HepG2 (cell line): ENCODE measurements around the gene TGFBRAP1. TPM values are rescaled to one million over a fixed set of nuclear protein-coding genes. Genes with fewer than 3 reads are reported as not detected.

Source experiments
- ATAC-seq: fragments of 200-7000 bp; cut with Tn5 transposase; 3 replicates; pipeline ENCODE4 v1.9.1; 2020; ENCODE audit warnings: mild to moderate bottlenecking, moderate library complexity
- BruUV-seq: library from RNA; stranded (reverse); fragments of 400-500 nt; replicated peaks from 2 replicates; lab custom pipeline; 2021; lab: Mats Ljungman, UMichigan
- CTCF ChIA-PET: fragments of 300-600 bp; formaldehyde crosslinking; extraction: SDS; loops from one replicate; lab custom pipeline; 2021; ENCODE audit warnings: low total read pairs, inconsistent platforms, low intra/inter-chr PET ratio; lab: Yijun Ruan, JAX
- POLR2A ChIA-PET: fragments of 350-600 bp; sonication (Branson Sonifier 250); formaldehyde crosslinking; loops from one replicate; lab custom pipeline; 2020; ENCODE audit warnings: antibody characterized with exemption, inconsistent platforms; lab: Yijun Ruan, JAX
- DNase-seq: peaks from one replicate; pipeline ENCODE4 v3.0.0-alpha.2; 2015; ENCODE audit warnings: low spot score
- FAIRE-seq: peaks from 3 replicates; lab custom pipeline; 2011; peaks lifted over from hg19 to GRCh38; lab: Jason Lieb, UNC
- H2AFZ ChIP-seq: one replicate; pipeline ENCODE4 v1.6.1; 2011; ENCODE audit warnings: low read length, inconsistent platforms
- H3K27ac ChIP-seq: fragments of 300-600 bp; 3 replicates; pipeline ENCODE4 v1.8.0; 2011; ENCODE audit warnings: mixed run types, mild to moderate bottlenecking, mixed read lengths, low read length, inconsistent platforms; ENCODE audit not compliant: insufficient read depth; ENCODE audit errors: extremely low read length
- H3K27me3 ChIP-seq, 2 experiments: fragments of 200-600 bp in 1 of 2; 2 replicates in 1 of 2; 3 replicates in 1 of 2; pipeline versions ENCODE4 v1.6.0 to v1.8.0; 2011; ENCODE audit warnings: low read length in 2 of 2, mild to moderate bottlenecking in 2 of 2, moderate library complexity in 2 of 2, inconsistent platforms in 1 of 2; ENCODE audit not compliant: insufficient read depth in 2 of 2, control insufficient read depth in 1 of 2
- H3K36me3 ChIP-seq, 2 experiments: fragments of 200-600 bp in 1 of 2; replicated peaks in 1 of 2; 2 replicates in 1 of 2; 3 replicates in 1 of 2; pipeline versions ENCODE4 v1.5.1 to v1.8.0; 2011; ENCODE audit warnings: low read length in 2 of 2, inconsistent platforms in 1 of 2; ENCODE audit not compliant: insufficient read depth in 2 of 2, control insufficient read depth in 1 of 2
- H3K4me1 ChIP-seq: 2 replicates; pipeline ENCODE4 v1.5.1; 2012; ENCODE audit warnings: low read length, inconsistent platforms; ENCODE audit not compliant: insufficient read depth
- H3K4me2 ChIP-seq: 2 replicates; pipeline ENCODE4 v1.6.0; 2011; ENCODE audit warnings: low read depth, low read length, inconsistent platforms
- H3K4me3 ChIP-seq, 3 experiments: fragments of 200-600 bp in 1 of 3; sonication (generic), shearing (Covaris generic) in 1 of 3; replicated peaks in 1 of 3; 2 replicates each; pipeline ENCODE4 v1.5.1; 2011 to 2016; ENCODE audit warnings: low read length in 3 of 3, inconsistent platforms in 2 of 3, low read depth in 2 of 3, mild to moderate bottlenecking in 2 of 3, control low read depth in 1 of 3, mixed read lengths in 1 of 3; ENCODE audit not compliant: insufficient read depth in 1 of 3
- H3K79me2 ChIP-seq: one replicate; pipeline ENCODE4 v1.6.1; 2011; ENCODE audit warnings: low read length, inconsistent platforms; ENCODE audit not compliant: insufficient read depth
- H3K9ac ChIP-seq: 2 replicates; pipeline ENCODE4 v1.6.0; 2011; ENCODE audit warnings: mild to moderate bottlenecking, low read depth, low read length, inconsistent platforms; ENCODE audit not compliant: insufficient read depth
- H3K9me3 ChIP-seq: 2 replicates; pipeline ENCODE4 v1.5.1; 2012; ENCODE audit warnings: mild to moderate bottlenecking, low read length
- H4K20me1 ChIP-seq: 2 replicates; pipeline ENCODE4 v1.6.0; 2011; ENCODE audit warnings: inconsistent platforms, mild to moderate bottlenecking, low read length, moderate library complexity; ENCODE audit not compliant: insufficient read depth
- GTF2F1 ChIP-seq: fragments of 150-350 bp; IDR thresholded peaks from 2 replicates; pipeline ENCODE4 v1.6.1; 2014; ENCODE audit warnings: low read length
- KMT2A ChIP-seq: sonication (generic); formaldehyde crosslinking; IDR thresholded peaks from 2 replicates; pipeline ENCODE4 v1.4.0; 2020; ENCODE audit warnings: missing genetic modification reagents
- PHF8 ChIP-seq: sonication (generic); formaldehyde crosslinking; IDR thresholded peaks from 2 replicates; pipeline ENCODE4 v1.5.0; 2020; ENCODE audit warnings: missing genetic modification reagents
- RBM22 ChIP-seq: fragments of 200-400 bp; formaldehyde crosslinking; optimal IDR thresholded peaks from 2 replicates; pipeline ENCODE3; 2017; ENCODE audit warnings: mild to moderate bottlenecking, low read length, moderate library complexity
- STAT5B ChIP-seq: sonication (generic); formaldehyde crosslinking; IDR thresholded peaks from 2 replicates; pipeline ENCODE4 v1.4.0; 2020; ENCODE audit warnings: missing genetic modification reagents
- WGBS: methylation state at CpG from one replicate; pipeline ENCODE4 v1.1.6; 2017; ENCODE audit warnings: low lambda C conversion rate; 5-methylcytosine and 5-hydroxymethylcytosine counted together
- in situ Hi-C: cut with HindIII; loops from 2 replicates; pipeline ENCODE4 v1.10.0; 2017; ENCODE audit warnings: low pct_unique_long_range_greater_than_20kb; ENCODE audit not compliant: extremely low pct_ligation_motif_present
- intact Hi-C: fragments of 100-400 bp; cut with micrococcal nuclease; formaldehyde crosslinking; loops from one replicate; pipeline ENCODE4 v1.10.0; 2022; ENCODE audit not compliant: unreplicated experiment
- polyA plus RNA-seq, 8 experiments: library from polyadenylated mRNA; depleted of rRNA in 3 of 8; stranded (reverse) in 7 of 8; unstranded in 1 of 8; fragments of >200 nt; fragmentation: Illumina TruSeq in 4 of 8; extraction: Trizol in 4 of 8; gene quantifications; 2 replicates each; pipeline versions ENCODE4 v1.2.1 to v1.2.3, GENCODE V29; 2011 to 2016; ENCODE audit warnings: low read depth in 4 of 8, missing spikeins in 1 of 8, mixed read lengths in 1 of 8; ENCODE audit not compliant: insufficient read depth in 1 of 8
- total RNA-seq, 5 experiments: library from RNA; depleted of rRNA; stranded (reverse); fragments of >200 nt; fragmentation: Illumina TruSeq; extraction: Trizol; gene quantifications; 2 replicates each; pipeline ENCODE4 v1.2.3, GENCODE V29; 2016; ENCODE audit warnings: low read depth in 1 of 5
- TF ChIP-seq, protein P1 (sequence below): sonication (generic); formaldehyde crosslinking; IDR thresholded peaks from 2 replicates; pipeline ENCODE4 v1.9.0; 2021; ENCODE audit warnings: missing genetic modification reagents, mild to moderate bottlenecking, borderline replicate concordance
- TF ChIP-seq, protein P2 (sequence below): sonication (generic); formaldehyde crosslinking; IDR thresholded peaks from 2 replicates; pipeline ENCODE4 v1.4.0; 2020; ENCODE audit warnings: mild to moderate bottlenecking, missing genetic modification reagents
- TF ChIP-seq, protein P3 (sequence below): sonication (generic); formaldehyde crosslinking; IDR thresholded peaks from 2 replicates; pipeline ENCODE4 v1.8.1; 2023; ENCODE audit warnings: mild to moderate bottlenecking, missing genetic modification reagents

Gene TGFBRAP1
- total and polyA plus RNA-seq, 2 of the 13 experiments (the other 11 are each of a cell fraction or from before 2014, with no cell fraction given): 12.7 to 22.9 TPM

GRCh38 chr2:105298017-105298416 lies 31.5 kb downstream of the TGFBRAP1 start:
- H3K36me3 ChIP-seq: peaks cover 21 to 72% of the 10 kb centered on the region in 2 experiments
- no peaks in the 10 kb centered on the region for H3K9me3 ChIP-seq
- intact Hi-C loops: no loop called here
- no peak overlapping the region for H3K27ac ChIP-seq
- no peak overlapping the region for H3K4me3 ChIP-seq
- no peak for ATAC-seq
- no peaks in the 10 kb centered on the region for H3K27me3 ChIP-seq
- peaks cover 20% of the 10 kb centered on the region for H3K79me2 ChIP-seq
- H2AFZ ChIP-seq: no peak overlapping the region
- H3K4me2 ChIP-seq: no peak overlapping the region
- 0 out of 2 replicates have a peak, but pooled peaks cover 3% of the 10 kb centered on the region for H4K20me1 ChIP-seq
- CTCF ChIA-PET: no interaction called here
- POLR2A ChIA-PET: no interaction called here
- H3K4me1 ChIP-seq: no peaks in the 10 kb centered on the region
- no TSS peak for BruUV-seq
- DNase-seq: no peak
- H3K9ac ChIP-seq: no peak overlapping the region
- no peak for FAIRE-seq
- WGBS: 96% methylated on average over 3 of the region's 3 CpGs
- TF ChIP-seq, protein P1, sequence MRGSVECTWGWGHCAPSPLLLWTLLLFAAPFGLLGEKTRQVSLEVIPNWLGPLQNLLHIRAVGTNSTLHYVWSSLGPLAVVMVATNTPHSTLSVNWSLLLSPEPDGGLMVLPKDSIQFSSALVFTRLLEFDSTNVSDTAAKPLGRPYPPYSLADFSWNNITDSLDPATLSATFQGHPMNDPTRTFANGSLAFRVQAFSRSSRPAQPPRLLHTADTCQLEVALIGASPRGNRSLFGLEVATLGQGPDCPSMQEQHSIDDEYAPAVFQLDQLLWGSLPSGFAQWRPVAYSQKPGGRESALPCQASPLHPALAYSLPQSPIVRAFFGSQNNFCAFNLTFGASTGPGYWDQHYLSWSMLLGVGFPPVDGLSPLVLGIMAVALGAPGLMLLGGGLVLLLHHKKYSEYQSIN (CRISPR knock-in tag): no peak
- no peak for TF ChIP-seq GTF2F1
- TF ChIP-seq, protein P2, sequence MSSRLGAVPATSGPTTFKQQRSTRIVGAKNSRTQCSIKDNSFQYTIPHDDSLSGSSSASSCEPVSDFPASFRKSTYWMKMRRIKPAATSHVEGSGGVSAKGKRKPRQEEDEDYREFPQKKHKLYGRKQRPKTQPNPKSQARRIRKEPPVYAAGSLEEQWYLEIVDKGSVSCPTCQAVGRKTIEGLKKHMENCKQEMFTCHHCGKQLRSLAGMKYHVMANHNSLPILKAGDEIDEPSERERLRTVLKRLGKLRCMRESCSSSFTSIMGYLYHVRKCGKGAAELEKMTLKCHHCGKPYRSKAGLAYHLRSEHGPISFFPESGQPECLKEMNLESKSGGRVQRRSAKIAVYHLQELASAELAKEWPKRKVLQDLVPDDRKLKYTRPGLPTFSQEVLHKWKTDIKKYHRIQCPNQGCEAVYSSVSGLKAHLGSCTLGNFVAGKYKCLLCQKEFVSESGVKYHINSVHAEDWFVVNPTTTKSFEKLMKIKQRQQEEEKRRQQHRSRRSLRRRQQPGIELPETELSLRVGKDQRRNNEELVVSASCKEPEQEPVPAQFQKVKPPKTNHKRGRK (CRISPR knock-in tag): no peak
- no peak for TF ChIP-seq PHF8 (CRISPR knock-in tag)
- TF ChIP-seq KMT2A (CRISPR knock-in tag): no peak
- no peak for TF ChIP-seq STAT5B (CRISPR knock-in tag)
- in situ Hi-C loops: no loop called here

- H3K36me3 ChIP-seq: peaks cover 21 to 70% of the 10 kb centered on the region in 2 experiments
Observed at GRCh38 chr2:105297216-105297615, 32.3 kb downstream of the TGFBRAP1 start.

More at GRCh38 chr2:105297216-105297615, 32.3 kb downstream of the TGFBRAP1 start:
- intact Hi-C loops (no loop called here), in situ Hi-C loops (no loop called here)
- Histone ChIP-seq H3K4me1 (no peaks in the 10 kb centered on the region), H3K27me3 (no peaks in the 10 kb centered on the region), H3K9ac (no peak overlapping the region), H3K4me3 (no peak overlapping the region), H3K79me2 (peaks cover 14% of the 10 kb centered on the region), H2AFZ (no peak overlapping the region), H4K20me1 (0 out of 2 replicates have a peak, but pooled peaks cover 3% of the 10 kb centered on the region), H3K9me3 (no peaks in the 10 kb centered on the region), H3K4me2 (no peak overlapping the region), H3K27ac (no peak overlapping the region)
- ChIA-PET CTCF (no interaction called here), POLR2A (no interaction called here)
- BruUV-seq: no TSS peak
- DNase-seq (no peak), ATAC-seq (no peak), FAIRE-seq (no peak)
- TF ChIP-seq, protein P3, sequence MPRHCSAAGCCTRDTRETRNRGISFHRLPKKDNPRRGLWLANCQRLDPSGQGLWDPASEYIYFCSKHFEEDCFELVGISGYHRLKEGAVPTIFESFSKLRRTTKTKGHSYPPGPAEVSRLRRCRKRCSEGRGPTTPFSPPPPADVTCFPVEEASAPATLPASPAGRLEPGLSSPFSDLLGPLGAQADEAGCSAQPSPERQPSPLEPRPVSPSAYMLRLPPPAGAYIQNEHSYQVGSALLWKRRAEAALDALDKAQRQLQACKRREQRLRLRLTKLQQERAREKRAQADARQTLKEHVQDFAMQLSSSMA (CRISPR knock-in tag): no peak
- peak; percentile 13 for TF ChIP-seq RBM22
- WGBS: over 99% methylated on average over 7 of the region's 7 CpGs
